T-cell (primary cell): ENCODE data around the gene GZMA. TPM values are rescaled to one million over a fixed set of nuclear protein-coding genes. Genes with fewer than 3 reads are reported as not detected.

Experiments used
- ATAC-seq, 4 experiments: fragments of 200-7000 bp in 3 of 4; fragments of 150-1000 bp in 1 of 4; cut with Tn5 transposase; replicated peaks in 1 of 4; 1 replicate in 3 of 4; 2 replicates in 1 of 4; pipeline ENCODE4 v1.10.0; 2021; ENCODE audit warnings: moderate library complexity in 3 of 4, mild to moderate bottlenecking in 2 of 4, moderate number of reproducible peaks in 1 of 4
- CTCF ChIA-PET, 2 donors: fragments of 300-600 bp; sonication (Branson Sonifier 250); formaldehyde crosslinking; loops; one replicate each; lab custom pipeline; 2022; ENCODE audit warnings: antibody characterized with exemption in 2 of 2; lab: Charles Lee
- POLR2A ChIA-PET, 2 donors: fragments of 300-600 bp; sonication (Branson Sonifier 250); formaldehyde crosslinking; loops; one replicate each; lab custom pipeline; 2022; ENCODE audit warnings: antibody characterized with exemption in 2 of 2; lab: Charles Lee
- DNase-seq, 35 experiments: peaks; one replicate each; pipeline versions ENCODE4 v3.0.0 to v3.0.0-alpha.2; 2013 to 2023
- H3K27ac ChIP-seq: one replicate; pipeline ENCODE4 v1.5.1; 2013; ENCODE audit warnings: low read length
- H3K27me3 ChIP-seq, 2 experiments: replicated peaks in 1 of 2; 1 replicate in 1 of 2; 2 replicates in 1 of 2; pipeline versions ENCODE4 v1.6.1 to v1.7.0; 2013; ENCODE audit warnings: low read length in 1 of 2, mixed read lengths in 1 of 2; ENCODE audit not compliant: control insufficient read depth in 2 of 2, insufficient read depth in 2 of 2; ENCODE audit errors: extremely low read depth in 1 of 2
- H3K36me3 ChIP-seq, 2 donors: 1 replicate in 1 of 2; 2 replicates in 1 of 2; pipeline versions ENCODE4 v1.6.1 to v1.7.0; 2013; ENCODE audit warnings: low read length in 1 of 2; ENCODE audit not compliant: control insufficient read depth in 2 of 2, insufficient read depth in 1 of 2; ENCODE audit errors: extremely low read depth in 1 of 2
- H3K4me1 ChIP-seq, 2 experiments: 1 replicate in 1 of 2; 2 replicates in 1 of 2; pipeline versions ENCODE4 v1.6.1 to v1.7.0; 2013; ENCODE audit warnings: low read length in 2 of 2, mixed read lengths in 1 of 2; ENCODE audit not compliant: insufficient read depth in 2 of 2, control insufficient read depth in 1 of 2; ENCODE audit errors: extremely low read depth in 1 of 2
- H3K4me3 ChIP-seq, 2 donors: 1 replicate in 1 of 2; 2 replicates in 1 of 2; pipeline versions ENCODE4 v1.5.1 to v1.7.0; 2013; ENCODE audit warnings: mild to moderate bottlenecking in 2 of 2, low read length in 1 of 2, moderate library complexity in 1 of 2; ENCODE audit not compliant: control insufficient read depth in 1 of 2; ENCODE audit errors: extremely low read depth in 1 of 2
- H3K9me3 ChIP-seq: 2 replicates; pipeline ENCODE4 v1.7.0; 2013
- H3K27ac Mint-ChIP-seq, 2 donors: one replicate each; pipeline ENCODE4 v1.8.0; 2020 to 2021; ENCODE audit warnings: mild to moderate bottlenecking in 2 of 2, mixed read lengths in 2 of 2
- H3K27me3 Mint-ChIP-seq, 2 donors: one replicate each; pipeline ENCODE4 v1.8.0; 2021 to 2022; ENCODE audit warnings: mixed read lengths in 2 of 2
- H3K36me3 Mint-ChIP-seq: one replicate; pipeline ENCODE4 v1.8.0; 2021; ENCODE audit warnings: mixed read lengths
- H3K4me1 Mint-ChIP-seq, 3 donors: one replicate each; pipeline ENCODE4 v1.8.0; 2020 to 2022; ENCODE audit warnings: mixed read lengths in 3 of 3, mild to moderate bottlenecking in 1 of 3
- H3K4me3 Mint-ChIP-seq, 3 donors: one replicate each; pipeline ENCODE4 v1.8.0; 2020 to 2022; ENCODE audit warnings: mild to moderate bottlenecking in 3 of 3, mixed read lengths in 3 of 3, moderate library complexity in 3 of 3
- H3K9me3 Mint-ChIP-seq, 3 donors: one replicate each; pipeline ENCODE4 v1.8.0; 2020 to 2022; ENCODE audit warnings: mixed read lengths in 3 of 3
- WGBS: methylation state at CpG from one replicate; pipeline ENCODE4 v1.1.5; 2013; ENCODE audit warnings: missing lambda C conversion rate; ENCODE audit not compliant: insufficient coverage; 5-methylcytosine and 5-hydroxymethylcytosine counted together
- total RNA-seq, 35 experiments: library from RNA in 6 of 35; stranded (reverse) in 6 of 35; fragments of 120-200 nt in 1 of 35; gene quantifications; one replicate each; pipeline versions ENCODE4 v1.2.1 to v1.2.4 and lab custom pipeline; 2013 to 2026

The GZMA gene
- total RNA-seq, 5 donors from 2014 or later (not counting 1 experiment from before 2014, with no cell fraction given) = 9.9 to 86.0 (median 37.2) TPM

DNA sequence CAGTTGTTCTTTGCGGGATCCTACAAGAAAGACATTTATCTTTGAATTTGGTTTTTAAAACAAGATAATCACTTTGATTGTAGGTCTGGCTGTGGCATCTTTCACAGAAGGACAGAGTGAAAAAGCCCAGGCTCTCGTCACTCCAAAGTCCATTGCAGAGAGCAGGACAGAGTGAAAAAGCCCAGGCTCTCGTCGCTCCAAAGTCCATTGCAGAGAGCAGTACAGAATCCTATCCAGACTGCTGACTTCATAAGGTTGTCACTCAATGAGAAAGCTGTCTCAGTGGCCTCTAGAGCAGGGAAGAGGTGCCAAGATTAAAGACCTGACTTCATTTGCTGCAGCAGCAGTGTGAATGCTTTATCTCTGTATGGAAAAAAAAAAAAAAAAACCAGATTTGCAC is 41.2 kb downstream of the GZMA start:
- WGBS = 75% methylated on average over 4 of the region's 4 CpGs
- no peak for ATAC-seq
- Histone ChIP-seq H3K4me1 (peaks cover 18% of the 10 kb centered on the region in 2 experiments), H3K36me3 (no peaks in the 10 kb centered on the region), H3K27me3 (no peaks in the 10 kb centered on the region), H3K4me3 (no peak overlapping the region), H3K27ac (no peak overlapping the region), H3K9me3 (no peaks in the 10 kb centered on the region)
- ChIA-PET POLR2A (no interaction called here), CTCF (interaction anchor here in 1 of 2 donors (0.7 to 3.8 kb wide), 3 partner anchors 8 to 238 kb away, joined by 3 to 80 read pairs (median 6); no protein-coding TSS in a partner anchor)
- peaks cover 0 to 2% of the 10 kb centered on the region in 2 donors for H3K27me3 Mint-ChIP-seq
- no peak overlapping the region for H3K27ac Mint-ChIP-seq
- no peak for DNase-seq
- H3K9me3 Mint-ChIP-seq = no peaks in the 10 kb centered on the region
- H3K4me1 Mint-ChIP-seq = peaks cover 23 to 24% (median 23%) of the 10 kb centered on the region in 3 donors
- no peaks in the 10 kb centered on the region for H3K36me3 Mint-ChIP-seq
- no peak overlapping the region for H3K4me3 Mint-ChIP-seq

DNA sequence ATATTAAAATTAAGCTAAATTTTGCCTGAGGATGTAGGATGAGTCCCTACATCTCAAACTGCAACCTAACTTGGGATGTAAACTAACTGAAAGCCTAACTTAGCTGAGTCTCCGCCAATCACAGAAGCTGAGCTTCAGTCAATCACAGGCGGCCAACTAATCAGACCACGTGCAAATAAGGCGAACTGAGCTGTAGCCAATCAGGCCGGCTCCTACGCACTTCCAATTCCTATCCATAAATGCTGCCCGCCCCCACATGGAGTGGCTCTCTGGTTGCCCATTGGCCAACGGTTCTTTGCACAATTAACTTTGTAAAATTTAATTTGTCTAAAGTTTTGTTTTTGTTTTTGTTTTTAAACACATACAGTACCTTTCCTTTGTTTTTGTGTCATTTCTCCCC is 43.6 kb downstream of the GZMA start:
- H3K27me3 Mint-ChIP-seq = peaks cover 4 to 8% of the 10 kb centered on the region in 2 donors
- no peaks in the 10 kb centered on the region for H3K36me3 ChIP-seq
- no peaks in the 10 kb centered on the region for H3K27me3 ChIP-seq
- no peaks in the 10 kb centered on the region for H3K9me3 Mint-ChIP-seq
- H3K4me1 Mint-ChIP-seq = peaks cover 20 to 23% (median 22%) of the 10 kb centered on the region in 3 donors
- no peak for DNase-seq
- no peak overlapping the region for H3K27ac Mint-ChIP-seq
- ChIA-PET CTCF (interaction anchor here (0.6 to 3.8 kb wide), 18 partner anchors 13 to 279 kb away, joined by 3 to 80 read pairs (median 3); partner anchors contain the start of gene GPX8 (in 1 of the 2)), POLR2A (no interaction called here)
- peaks cover 17 to 18% of the 10 kb centered on the region in 2 experiments for H3K4me1 ChIP-seq
- H3K27ac ChIP-seq = no peak overlapping the region
- H3K4me3 ChIP-seq = peak overlapping the region in 1 of 2 donors; percentile 27
- H3K4me3 Mint-ChIP-seq = peak overlapping the region in 1 of 3 donors; percentile 58
- no peaks in the 10 kb centered on the region for H3K9me3 ChIP-seq
- no peaks in the 10 kb centered on the region for H3K36me3 Mint-ChIP-seq
- 86% methylated on average over 5 of the region's 8 CpGs for WGBS
- no peak for ATAC-seq

DNA sequence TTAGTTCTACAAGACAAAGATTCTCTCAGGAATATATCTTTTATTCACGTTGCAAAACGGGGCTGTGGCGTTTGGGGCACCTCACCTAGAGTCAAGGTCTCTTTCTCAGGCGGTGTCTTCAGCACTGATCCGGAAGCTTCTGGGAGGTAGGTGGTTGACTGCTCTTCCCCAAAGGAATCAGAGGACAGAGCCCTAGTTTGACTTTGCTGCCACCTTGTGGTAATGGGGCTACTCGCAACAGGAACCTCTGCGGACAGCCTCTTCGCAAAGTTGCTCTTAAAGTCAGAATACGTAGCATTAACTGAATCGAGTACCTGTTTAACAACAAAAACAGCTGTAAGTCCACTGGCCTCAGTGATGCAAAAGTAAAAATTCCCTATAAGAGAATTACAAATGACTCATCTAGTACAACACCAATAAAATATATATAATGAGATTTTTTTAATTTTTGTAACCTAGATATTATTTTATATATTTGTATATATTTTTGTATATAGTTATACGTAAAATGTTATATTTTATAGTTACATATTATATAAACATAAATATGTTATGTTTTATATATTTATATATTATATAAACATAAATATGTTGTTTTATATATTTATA is 44.2 kb downstream of the GZMA start:
- WGBS = 0% methylated on average over 1 of the region's 11 CpGs
- H3K9me3 Mint-ChIP-seq = no peaks in the 10 kb centered on the region

DNA sequence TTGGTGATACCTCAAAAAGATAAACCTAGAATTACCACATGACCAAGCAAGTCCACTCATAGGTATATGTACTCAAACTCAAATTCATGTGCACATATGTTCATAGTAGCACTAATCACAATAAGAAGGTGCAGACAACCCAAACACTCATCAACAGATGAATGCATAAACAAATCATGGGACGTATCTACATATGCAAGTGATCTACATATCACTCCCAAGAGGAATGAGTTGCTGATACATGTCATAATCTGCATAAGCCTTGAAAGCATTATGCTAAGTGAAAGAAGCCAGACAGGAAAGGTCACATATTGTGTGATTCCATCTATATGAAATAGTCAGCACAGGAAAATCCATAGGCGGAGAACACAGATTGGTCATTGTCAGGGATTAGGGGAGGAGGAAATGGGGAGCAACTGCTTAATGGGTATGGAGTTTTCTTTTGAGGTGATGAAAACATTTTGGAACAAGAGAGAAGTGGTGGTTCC is 46.9 kb downstream of the GZMA start:
- DNase-seq = no peak
- Mint-ChIP-seq H3K4me3 (no peak overlapping the region), H3K9me3 (no peaks in the 10 kb centered on the region), H3K36me3 (no peaks in the 10 kb centered on the region), H3K4me1 (peaks cover 6 to 7% (median 7%) of the 10 kb centered on the region in 3 donors), H3K27me3 (peaks cover 21 to 22% of the 10 kb centered on the region in 2 donors), H3K27ac (no peak overlapping the region)
- Histone ChIP-seq H3K27ac (no peak overlapping the region), H3K36me3 (no peaks in the 10 kb centered on the region), H3K9me3 (no peaks in the 10 kb centered on the region), H3K27me3 (peaks cover 0 to 4% of the 10 kb centered on the region in 2 experiments), H3K4me3 (no peak overlapping the region), H3K4me1 (peaks cover 4 to 6% of the 10 kb centered on the region in 2 experiments)
- ChIA-PET POLR2A (no interaction called here), CTCF (no interaction called here)
- 100% methylated on average over 1 of the region's 2 CpGs for WGBS
- ATAC-seq = no peak

More for the DNA sequence above, 44.2 kb downstream of the GZMA start:
- no peaks in the 10 kb centered on the region for H3K9me3 ChIP-seq
- H3K4me3 ChIP-seq = peak overlapping the region in 1 of 2 donors; percentile 27
- no peaks in the 10 kb centered on the region for H3K36me3 ChIP-seq
- ATAC-seq (peak; percentile 88 to 96 (median 92)), DNase-seq (peak; percentile 55 to 91 (median 74))
- H3K27me3 Mint-ChIP-seq = peaks cover 8% of the 10 kb centered on the region in 2 donors
- H3K36me3 Mint-ChIP-seq = no peaks in the 10 kb centered on the region
- ChIA-PET POLR2A (no interaction called here), CTCF (interaction anchor here (0.6 to 3.8 kb wide), 20 partner anchors 13 to 279 kb away, joined by 3 to 80 read pairs (median 3); partner anchors contain the start of gene GPX8 (in 2 of the 2))
- no peak overlapping the region for H3K27ac ChIP-seq
- H3K4me3 Mint-ChIP-seq = peak overlapping the region in 1 of 3 donors; percentile 58
- peak overlapping the region in 1 of 2 donors; percentile 52 for H3K27ac Mint-ChIP-seq
- H3K27me3 ChIP-seq = no peaks in the 10 kb centered on the region
- H3K4me1 ChIP-seq = peaks cover 12 to 14% of the 10 kb centered on the region in 2 experiments
- peaks cover 15 to 17% (median 16%) of the 10 kb centered on the region in 3 donors for H3K4me1 Mint-ChIP-seq

DNA sequence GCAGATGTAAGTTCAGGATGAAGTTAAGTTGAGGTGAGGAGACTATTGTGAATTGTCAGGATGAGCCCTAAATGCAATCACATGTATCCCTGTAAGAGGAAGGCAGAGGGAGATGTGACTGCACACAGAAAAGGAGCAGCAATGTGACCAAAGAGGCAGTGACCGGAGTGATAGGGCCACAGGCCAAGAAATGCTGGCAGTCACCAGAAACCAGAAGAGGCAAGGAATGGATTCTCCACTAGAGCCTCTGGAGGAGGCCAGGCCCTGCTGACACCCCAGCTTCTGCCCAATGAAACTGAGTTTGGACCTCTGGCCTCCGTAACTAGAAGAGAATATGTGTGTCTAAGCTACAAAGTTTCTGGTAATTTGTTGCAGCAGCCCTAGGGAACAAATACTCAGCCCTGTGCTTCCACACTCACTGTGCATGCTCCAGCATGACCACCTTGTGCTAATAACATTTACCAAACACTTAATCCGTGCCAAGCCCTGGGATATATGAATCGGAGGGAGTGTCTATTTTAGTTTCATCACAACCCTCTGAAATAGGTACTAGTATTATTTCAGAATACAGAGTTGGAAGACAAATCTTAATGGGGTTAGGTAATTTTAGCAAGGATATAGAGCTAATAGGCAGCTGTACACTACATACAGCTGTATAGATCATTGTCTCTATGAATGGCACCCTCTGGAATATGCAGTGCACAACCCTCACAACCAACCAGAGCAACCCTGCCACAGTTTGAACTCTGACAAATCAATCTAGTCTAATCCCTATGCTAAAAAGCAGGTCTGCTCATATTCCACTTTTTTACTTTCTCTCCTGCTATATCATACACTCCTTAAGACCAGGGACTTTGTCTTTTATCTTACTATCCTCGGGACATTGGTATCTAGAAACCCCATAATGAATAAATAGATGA is 49.7 kb downstream of the GZMA start:
- no peak overlapping the region for H3K4me3 Mint-ChIP-seq
- Histone ChIP-seq H3K27me3 (peaks cover 0 to 4% of the 10 kb centered on the region in 2 experiments), H3K36me3 (no peaks in the 10 kb centered on the region), H3K9me3 (no peaks in the 10 kb centered on the region), H3K27ac (no peak overlapping the region), H3K4me1 (no peaks in the 10 kb centered on the region), H3K4me3 (no peak overlapping the region)
- H3K36me3 Mint-ChIP-seq = no peaks in the 10 kb centered on the region
- 100% methylated on average over 1 of the region's 5 CpGs for WGBS
- no peak overlapping the region for H3K27ac Mint-ChIP-seq
- DNase-seq (no peak), ATAC-seq (no peak)
- POLR2A ChIA-PET = no interaction called here
- CTCF ChIA-PET = interaction anchor here (1.1 to 2.2 kb wide), 3 partner anchors 7 to 208 kb away, joined by 3 to 6 read pairs (median 4); partner anchors contain the start of gene GPX8 (in 2 of the 2)
- H3K9me3 Mint-ChIP-seq = peaks cover 0 to 6% (median 0%) of the 10 kb centered on the region in 3 donors
- H3K4me1 Mint-ChIP-seq = no peaks in the 10 kb centered on the region
- H3K27me3 Mint-ChIP-seq = peaks cover 26 to 32% of the 10 kb centered on the region in 2 donors

DNA sequence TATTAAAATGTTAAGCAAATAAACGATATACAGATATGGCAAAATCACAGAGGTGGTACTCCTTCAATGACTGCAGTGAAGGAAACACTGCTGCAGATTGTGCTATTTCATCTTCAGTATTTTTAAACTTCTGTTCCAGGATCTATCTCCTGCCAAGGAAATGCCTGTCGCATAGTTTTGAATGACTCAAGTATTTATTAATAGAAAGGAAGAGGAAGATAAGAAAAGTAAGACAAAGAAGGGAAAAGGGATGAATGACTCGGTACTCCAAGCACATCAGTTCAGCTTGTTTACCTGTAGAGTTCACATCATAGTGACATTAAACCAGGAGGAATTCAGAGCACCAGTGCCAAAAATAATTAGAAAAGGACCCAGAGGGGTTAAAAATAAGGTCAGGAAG is 52.4 kb downstream of the GZMA start:
- DNase-seq (no peak), ATAC-seq (no peak)
- WGBS = no CpG with 5 or more reads among the region's 3 CpGs
- Histone ChIP-seq H3K9me3 (no peaks in the 10 kb centered on the region), H3K4me1 (no peaks in the 10 kb centered on the region), H3K36me3 (no peaks in the 10 kb centered on the region), H3K4me3 (no peak overlapping the region), H3K27me3 (peaks cover 0 to 4% of the 10 kb centered on the region in 2 experiments), H3K27ac (no peak overlapping the region)
- H3K9me3 Mint-ChIP-seq = peaks cover 0 to 6% (median 0%) of the 10 kb centered on the region in 3 donors
- ChIA-PET POLR2A (no interaction called here), CTCF (interaction anchor here in 1 of 2 donors (0.9 kb wide), 1 partner anchor 13 kb away, joined by 4 read pairs; no protein-coding TSS in a partner anchor)
- H3K36me3 Mint-ChIP-seq = no peaks in the 10 kb centered on the region
- H3K4me1 Mint-ChIP-seq = no peaks in the 10 kb centered on the region
- H3K27ac Mint-ChIP-seq = no peak overlapping the region
- peaks cover 28 to 29% of the 10 kb centered on the region in 2 donors for H3K27me3 Mint-ChIP-seq
- H3K4me3 Mint-ChIP-seq = no peak overlapping the region
